K562 (cell line): ENCODE measurements around the gene SNUPN. TPM values are rescaled to one million over a fixed set of nuclear protein-coding genes. Genes with fewer than 3 reads are reported as not detected.

Source experiments
- CHD2 ChIP-seq: IDR thresholded peaks from 2 replicates; pipeline ENCODE4 v1.6.1; 2011; ENCODE audit warnings: low read depth, low read length
- COPS2 ChIP-seq: fragments of 450-650 bp; conservative IDR thresholded peaks from 2 replicates; pipeline ENCODE4 v1.6.1; 2016; ENCODE audit warnings: mild to moderate bottlenecking, moderate library complexity
- CTBP1 ChIP-seq: fragments of 450-650 bp; IDR thresholded peaks from 2 replicates; pipeline ENCODE4 v1.6.1; 2016; ENCODE audit warnings: borderline replicate concordance
- E2F5 ChIP-seq: sonication (generic); formaldehyde crosslinking; IDR thresholded peaks from 2 replicates; pipeline ENCODE4 v1.8.0; 2022; ENCODE audit warnings: mild to moderate bottlenecking, missing genetic modification reagents
- ETV1 ChIP-seq: fragments of 450-650 bp; conservative IDR thresholded peaks from 2 replicates; pipeline ENCODE4 v1.6.1; 2016; ENCODE audit warnings: missing genetic modification characterization, control low read depth, low read depth, missing compliant biosample characterization
- HBP1 ChIP-seq: fragments of 450-650 bp; formaldehyde crosslinking; IDR thresholded peaks from 2 replicates; pipeline ENCODE4 v1.4.0; 2022; ENCODE audit warnings: missing genetic modification characterization
- LEF1 ChIP-seq: fragments of 450-650 bp; IDR thresholded peaks from 2 replicates; pipeline ENCODE4 v1.6.1; 2016; ENCODE audit warnings: mild to moderate bottlenecking
- NFE2L1 ChIP-seq: fragments of 450-650 bp; IDR thresholded peaks from 2 replicates; pipeline ENCODE4 v1.6.1; 2016; ENCODE audit warnings: missing genetic modification characterization, low read depth, mild to moderate bottlenecking, missing compliant biosample characterization, moderate library complexity, borderline replicate concordance
- RNF2 ChIP-seq: sonication (generic); IDR thresholded peaks from 2 replicates; pipeline ENCODE4 v1.6.1; 2016
- SRSF7 ChIP-seq: fragments of 200-400 bp; formaldehyde crosslinking; optimal IDR thresholded peaks from 2 replicates; pipeline ENCODE3; 2017; ENCODE audit warnings: mild to moderate bottlenecking, low read depth, low read length
- TEAD2 ChIP-seq: fragments of 450-650 bp; IDR thresholded peaks from 2 replicates; pipeline ENCODE4 v1.6.1; 2016; ENCODE audit warnings: missing genetic modification characterization, control low read depth, missing compliant biosample characterization
- THRAP3 ChIP-seq: fragments of 450-650 bp; IDR thresholded peaks from 2 replicates; pipeline ENCODE4 v1.6.1; 2016; ENCODE audit warnings: mild to moderate bottlenecking, inconsistent platforms, borderline replicate concordance
- ZNF23 ChIP-seq: fragments of 250-450 bp; sonication (Bioruptor Pico); IDR thresholded peaks from 2 replicates; pipeline ENCODE4 v1.4.0; 2020; ENCODE audit warnings: mild to moderate bottlenecking
- ZNF584 ChIP-seq: fragments of 200-800 bp; sonication (Bioruptor generic); IDR thresholded peaks from 2 replicates; pipeline ENCODE4 v1.6.1; 2016; ENCODE audit warnings: low read depth, mild to moderate bottlenecking, missing genetic modification characterization, missing compliant biosample characterization
- ZNF668 ChIP-seq: fragments of 250-450 bp; sonication (Bioruptor Pico); IDR thresholded peaks from 2 replicates; pipeline ENCODE4 v1.8.0; 2022; ENCODE audit warnings: mild to moderate bottlenecking, inconsistent platforms
- polyA plus RNA-seq, 8 experiments: library from polyadenylated mRNA; depleted of rRNA in 4 of 8; stranded (reverse) in 5 of 8; unstranded in 3 of 8; fragments of >200 nt; fragmentation: Nextera tagmentation in 2 of 8; fragmentation: Illumina TruSeq in 1 of 8; extraction: Ambion mirVana in 2 of 8; extraction: Trizol in 1 of 8; gene quantifications; 2 replicates each; pipeline versions ENCODE4 v1.2.1 to v1.2.3, GENCODE V29; 2011 to 2014; ENCODE audit warnings: inconsistent platforms in 1 of 8, missing spikeins in 1 of 8
- total RNA-seq, 7 experiments: library from RNA; depleted of rRNA in 6 of 7; stranded (reverse); fragments of >200 nt in 6 of 7; fragmentation: Illumina TruSeq in 2 of 7; extraction: Trizol in 2 of 7; gene quantifications; 2 replicates each; pipeline versions ENCODE4 v1.2.1 to v1.2.3, GENCODE V29; 2011 to 2021; ENCODE audit warnings: low replicate concordance in 1 of 7
- TF ChIP-seq, protein P1 (sequence below): sonication (generic); formaldehyde crosslinking; IDR thresholded peaks from 2 replicates; pipeline ENCODE4 v1.5.0; 2020; ENCODE audit warnings: missing genetic modification reagents
- TF ChIP-seq, protein P2 (sequence below), 2 experiments: fragments of 150-350 bp in 1 of 2; IDR thresholded peaks; 2 replicates each; pipeline ENCODE4 v1.6.1; 2012 to 2016; ENCODE audit warnings: low read depth in 2 of 2, low read length in 2 of 2, mild to moderate bottlenecking in 1 of 2, moderate library complexity in 1 of 2
- TF ChIP-seq, protein P3 (sequence below): sonication (generic); formaldehyde crosslinking; IDR thresholded peaks from 2 replicates; pipeline ENCODE4 v1.9.0; 2022; ENCODE audit warnings: mild to moderate bottlenecking, missing genetic modification reagents

SNUPN gene
- total and polyA plus RNA-seq, 9 of the 15 experiments (the other 6 are each of a cell fraction or from before 2014, with no cell fraction given): 32.2 to 78.3 (median 40.0) TPM

DNA sequence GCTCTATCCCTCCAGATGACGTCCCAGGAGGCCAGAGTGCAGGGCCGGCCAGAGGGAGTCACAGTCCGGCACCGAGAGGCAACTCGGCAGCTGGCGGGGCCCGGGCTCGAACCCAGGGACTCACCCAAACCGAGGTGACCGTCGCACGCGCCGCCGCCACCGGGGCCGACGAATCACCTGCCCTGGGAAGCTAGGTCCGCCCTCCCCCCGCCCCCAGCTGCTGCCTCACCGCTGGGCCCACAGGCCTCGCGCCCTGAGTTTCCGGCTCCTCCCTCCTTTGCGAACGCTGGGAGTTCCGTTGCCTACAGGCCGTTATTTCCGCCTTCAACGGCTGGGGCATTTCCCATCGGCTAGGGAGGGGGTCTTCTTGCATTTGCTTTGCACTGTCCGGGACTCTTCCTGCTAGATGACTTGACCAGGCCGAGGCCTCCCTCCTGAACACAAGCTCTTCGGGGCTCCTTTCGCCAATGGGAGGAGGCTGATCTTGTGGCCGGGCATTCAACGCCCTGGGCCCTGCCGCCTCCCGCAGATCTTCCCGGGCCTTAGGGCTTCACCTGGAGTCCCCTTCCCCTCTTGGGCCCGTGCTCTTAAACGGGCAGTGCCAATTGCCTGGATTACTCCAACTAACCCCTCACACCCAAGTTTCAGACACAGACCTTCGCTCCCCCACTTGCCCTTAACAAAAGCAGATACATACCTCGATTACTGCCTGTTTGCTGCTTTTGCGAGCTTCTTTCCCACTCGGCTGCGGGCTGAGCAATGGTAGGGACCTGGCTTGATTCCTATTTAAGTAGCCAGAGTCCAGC, at the start of gene SNUPN (continued):
- TF ChIP-seq E2F5 (CRISPR knock-in tag) (peak; percentile 47; the same call in 1 of the 2 replicates), SRSF7 (no peak), ETV1 (peak; percentile 97), ZNF584 (no peak), TEAD2 (tag) (no peak), ZNF668 (CRISPR knock-in tag) (no peak), COPS2 (no peak), CTBP1 (peak; percentile 73), CHD2 (peak; percentile 31; the same call in 1 of the 2 replicates), HBP1 (CRISPR knock-in tag) (no peak), ZNF23 (CRISPR knock-in tag) (no peak), THRAP3 (0 out of 2 replicates have a peak, but pooled peaks have one; percentile 16), RNF2 (peak; percentile 87), LEF1 (0 out of 2 replicates have a peak, but pooled peaks have one; percentile 38), NFE2L1 (tag) (no peak)
- TF ChIP-seq, protein P1, sequence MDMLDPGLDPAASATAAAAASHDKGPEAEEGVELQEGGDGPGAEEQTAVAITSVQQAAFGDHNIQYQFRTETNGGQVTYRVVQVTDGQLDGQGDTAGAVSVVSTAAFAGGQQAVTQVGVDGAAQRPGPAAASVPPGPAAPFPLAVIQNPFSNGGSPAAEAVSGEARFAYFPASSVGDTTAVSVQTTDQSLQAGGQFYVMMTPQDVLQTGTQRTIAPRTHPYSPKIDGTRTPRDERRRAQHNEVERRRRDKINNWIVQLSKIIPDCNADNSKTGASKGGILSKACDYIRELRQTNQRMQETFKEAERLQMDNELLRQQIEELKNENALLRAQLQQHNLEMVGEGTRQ (CRISPR knock-in tag): no peak
- TF ChIP-seq, protein P2, sequence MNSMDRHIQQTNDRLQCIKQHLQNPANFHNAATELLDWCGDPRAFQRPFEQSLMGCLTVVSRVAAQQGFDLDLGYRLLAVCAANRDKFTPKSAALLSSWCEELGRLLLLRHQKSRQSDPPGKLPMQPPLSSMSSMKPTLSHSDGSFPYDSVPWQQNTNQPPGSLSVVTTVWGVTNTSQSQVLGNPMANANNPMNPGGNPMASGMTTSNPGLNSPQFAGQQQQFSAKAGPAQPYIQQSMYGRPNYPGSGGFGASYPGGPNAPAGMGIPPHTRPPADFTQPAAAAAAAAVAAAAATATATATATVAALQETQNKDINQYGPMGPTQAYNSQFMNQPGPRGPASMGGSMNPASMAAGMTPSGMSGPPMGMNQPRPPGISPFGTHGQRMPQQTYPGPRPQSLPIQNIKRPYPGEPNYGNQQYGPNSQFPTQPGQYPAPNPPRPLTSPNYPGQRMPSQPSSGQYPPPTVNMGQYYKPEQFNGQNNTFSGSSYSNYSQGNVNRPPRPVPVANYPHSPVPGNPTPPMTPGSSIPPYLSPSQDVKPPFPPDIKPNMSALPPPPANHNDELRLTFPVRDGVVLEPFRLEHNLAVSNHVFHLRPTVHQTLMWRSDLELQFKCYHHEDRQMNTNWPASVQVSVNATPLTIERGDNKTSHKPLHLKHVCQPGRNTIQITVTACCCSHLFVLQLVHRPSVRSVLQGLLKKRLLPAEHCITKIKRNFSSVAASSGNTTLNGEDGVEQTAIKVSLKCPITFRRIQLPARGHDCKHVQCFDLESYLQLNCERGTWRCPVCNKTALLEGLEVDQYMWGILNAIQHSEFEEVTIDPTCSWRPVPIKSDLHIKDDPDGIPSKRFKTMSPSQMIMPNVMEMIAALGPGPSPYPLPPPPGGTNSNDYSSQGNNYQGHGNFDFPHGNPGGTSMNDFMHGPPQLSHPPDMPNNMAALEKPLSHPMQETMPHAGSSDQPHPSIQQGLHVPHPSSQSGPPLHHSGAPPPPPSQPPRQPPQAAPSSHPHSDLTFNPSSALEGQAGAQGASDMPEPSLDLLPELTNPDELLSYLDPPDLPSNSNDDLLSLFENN (IDR thresholded peaks at IDR 0.05; ENCODE audit: low read depth in 2 of 2, low read length in 2 of 2): no peak
- TF ChIP-seq, protein P3, sequence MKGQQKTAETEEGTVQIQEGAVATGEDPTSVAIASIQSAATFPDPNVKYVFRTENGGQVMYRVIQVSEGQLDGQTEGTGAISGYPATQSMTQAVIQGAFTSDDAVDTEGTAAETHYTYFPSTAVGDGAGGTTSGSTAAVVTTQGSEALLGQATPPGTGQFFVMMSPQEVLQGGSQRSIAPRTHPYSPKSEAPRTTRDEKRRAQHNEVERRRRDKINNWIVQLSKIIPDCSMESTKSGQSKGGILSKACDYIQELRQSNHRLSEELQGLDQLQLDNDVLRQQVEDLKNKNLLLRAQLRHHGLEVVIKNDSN (CRISPR knock-in tag): peak; percentile 55; the same call in 1 of the 2 replicates
